Measurements from ENCODE around the gene FAM78A.

The FAM78A gene

DNA sequence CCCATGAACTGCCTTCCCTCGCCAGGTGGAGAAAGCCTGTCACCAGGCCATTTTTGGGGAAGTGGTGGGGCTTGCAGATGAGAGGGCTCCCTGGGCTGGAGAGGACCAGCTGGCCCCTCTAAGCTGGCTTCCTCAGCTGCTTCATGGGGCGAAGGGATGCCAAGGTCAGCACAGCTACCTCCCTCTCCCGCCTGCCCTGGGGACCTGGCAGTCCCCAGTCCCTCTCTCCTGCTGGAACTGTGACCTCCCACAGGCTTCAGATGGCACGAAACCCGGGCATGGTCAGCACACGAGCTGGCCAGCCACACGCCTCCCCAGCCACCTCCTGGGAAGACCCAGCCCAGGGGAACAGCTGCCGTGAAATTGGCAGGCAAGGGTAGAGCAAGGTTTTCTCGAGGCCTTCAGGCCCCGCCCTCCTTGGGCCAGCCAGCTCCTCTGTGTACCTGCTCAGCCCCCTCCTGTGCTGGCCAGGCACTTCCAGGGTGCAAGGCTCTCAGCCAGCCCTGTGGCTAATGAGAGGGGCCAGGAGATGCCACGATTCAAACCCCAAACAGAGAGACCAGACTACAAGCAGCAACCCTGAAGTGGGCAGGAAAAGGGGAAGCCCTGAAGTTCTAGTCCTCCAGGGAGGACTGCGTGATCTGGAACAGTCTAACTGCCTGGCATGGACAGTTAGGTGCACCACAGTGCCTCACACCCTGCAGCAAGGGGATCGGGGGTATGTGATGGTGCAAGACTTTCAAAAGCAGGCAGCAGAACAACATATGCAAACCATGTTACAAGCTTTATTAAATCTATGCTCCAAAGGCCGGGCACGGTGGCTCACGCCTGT, 26.1 kb upstream of the FAM78A start:
- DNase-seq = peak; percentile 45

DNA sequence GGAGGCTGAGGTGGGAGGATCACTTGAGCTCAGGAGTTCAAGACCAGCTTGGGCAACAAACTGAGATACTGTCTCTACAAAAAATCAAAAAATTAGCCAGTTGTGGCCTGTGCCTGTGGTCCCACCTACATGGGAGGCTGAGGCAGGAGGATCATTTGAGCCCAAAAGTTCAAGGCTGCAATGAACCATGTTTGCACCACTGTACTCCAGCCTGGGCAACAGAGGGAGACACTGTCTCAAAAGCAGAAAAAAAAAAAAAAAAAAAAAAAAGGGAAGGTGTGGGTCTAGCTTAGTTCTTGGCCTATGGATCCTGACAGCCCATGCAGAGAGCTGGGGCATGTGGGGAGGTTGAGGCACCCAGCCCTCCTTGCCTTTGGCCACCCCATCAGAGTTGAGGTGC, 24.1 kb upstream of the FAM78A start:
- no peak for DNase-seq

DNA sequence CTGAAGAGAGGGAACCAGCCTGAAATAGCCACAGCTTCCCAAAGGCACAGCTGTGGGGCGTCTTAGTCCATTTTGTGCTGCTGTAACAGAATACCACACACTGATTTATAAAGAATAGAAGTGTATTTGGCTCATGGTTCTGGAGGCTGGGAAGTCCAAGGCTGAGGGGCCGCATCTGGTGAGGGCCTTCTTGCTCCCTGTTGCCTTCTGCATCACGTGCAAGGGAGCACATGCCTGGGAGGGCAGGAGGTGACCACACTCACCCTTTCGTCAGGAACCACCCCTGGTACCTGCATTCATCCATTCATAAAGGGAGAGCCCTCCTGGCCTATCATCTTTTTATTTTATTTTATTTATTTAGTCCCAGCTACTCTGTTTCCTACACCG, 23.6 kb upstream of the FAM78A start:
- DNase-seq = no peak

DNA sequence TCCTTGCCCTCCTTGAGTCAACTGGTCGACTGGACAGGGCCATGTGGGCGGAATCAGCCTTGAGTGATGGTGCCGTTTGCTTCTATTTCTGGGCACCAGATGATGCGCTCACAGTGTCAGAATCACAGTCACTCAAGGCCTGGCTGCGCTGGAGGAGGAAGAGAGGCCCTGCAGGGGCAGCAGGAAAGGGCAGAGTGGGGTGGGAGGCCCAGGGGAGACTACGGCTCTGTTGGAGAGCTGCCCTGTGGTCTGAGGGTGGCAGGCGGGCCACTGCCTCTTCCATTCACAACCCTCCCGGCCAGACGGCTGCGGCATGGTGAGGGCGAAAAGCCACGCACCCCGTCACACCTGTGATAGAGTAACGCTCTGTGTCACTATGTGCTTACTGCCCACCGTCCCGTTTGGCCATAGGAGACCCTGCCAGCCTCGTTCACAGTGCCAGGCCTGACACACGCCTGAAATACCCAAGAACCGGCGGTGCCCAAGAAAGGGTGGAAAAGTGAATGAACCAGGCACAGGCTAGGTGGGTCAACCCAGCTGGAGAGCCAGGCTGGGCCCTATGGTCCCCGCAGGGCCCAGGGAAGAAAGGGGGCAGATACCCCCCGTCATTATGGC, 23.1 kb upstream of the FAM78A start:
- no peak for DNase-seq

DNA sequence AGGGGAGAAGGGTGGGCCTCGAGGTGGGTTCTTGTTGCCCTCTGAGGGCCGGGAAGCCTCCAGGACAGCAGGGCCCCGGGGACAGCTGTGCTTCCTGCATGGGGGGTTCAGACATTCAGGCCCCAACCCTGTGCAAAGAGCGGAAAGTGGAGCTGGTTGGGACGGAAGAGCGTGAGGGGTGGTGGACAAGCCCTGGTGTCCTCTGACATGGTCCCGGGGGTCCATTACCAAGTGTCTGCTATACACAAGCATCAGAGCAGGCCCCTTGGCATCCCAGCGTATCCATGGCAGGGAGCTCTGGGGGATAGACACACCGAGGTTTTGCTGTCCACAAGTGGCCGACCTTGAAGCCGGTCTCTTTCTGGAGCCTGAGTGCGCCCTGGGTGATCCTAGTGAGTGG, 22.5 kb upstream of the FAM78A start:
- no peak for DNase-seq

DNA sequence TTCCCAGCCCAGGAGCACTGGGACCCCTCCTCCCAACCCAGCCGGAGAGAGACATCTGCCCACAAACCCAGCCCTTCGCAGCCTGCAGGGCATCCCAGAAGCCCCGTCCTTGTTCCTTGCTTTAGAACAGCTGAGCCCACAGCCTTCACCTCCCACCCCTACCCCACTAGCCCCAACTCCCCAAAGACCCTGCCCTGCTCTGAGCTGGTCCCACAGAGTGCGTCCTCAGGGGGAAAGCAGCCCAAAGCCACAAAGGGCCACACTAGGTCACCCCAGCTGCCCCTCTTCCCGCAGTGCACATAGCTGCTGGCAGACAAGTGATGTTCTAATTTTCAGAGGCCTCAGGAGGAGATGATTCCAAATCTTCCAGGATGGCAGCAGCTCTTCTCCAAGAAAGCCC, 22.0 kb upstream of the FAM78A start:
- DNase-seq = no peak

DNA sequence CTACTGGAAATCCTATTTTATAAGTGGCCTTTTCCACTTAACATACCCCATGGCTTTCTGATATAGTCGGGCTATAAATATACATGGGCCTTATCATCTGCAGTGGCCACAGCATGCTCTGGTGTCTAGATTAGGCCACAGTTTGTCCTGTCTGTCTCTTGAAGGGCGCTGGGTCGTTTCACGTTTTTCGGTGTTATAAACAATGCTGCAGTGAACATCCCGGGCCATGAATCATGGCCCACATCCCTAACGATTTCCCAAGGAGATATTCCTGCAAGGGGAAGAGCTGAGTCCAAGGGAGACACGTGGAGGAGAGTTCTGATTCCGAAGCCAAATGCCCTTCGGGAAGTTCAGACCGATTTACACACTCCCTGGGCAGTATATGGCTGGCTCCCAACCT, 21.6 kb upstream of the FAM78A start:
- no peak for DNase-seq

DNA sequence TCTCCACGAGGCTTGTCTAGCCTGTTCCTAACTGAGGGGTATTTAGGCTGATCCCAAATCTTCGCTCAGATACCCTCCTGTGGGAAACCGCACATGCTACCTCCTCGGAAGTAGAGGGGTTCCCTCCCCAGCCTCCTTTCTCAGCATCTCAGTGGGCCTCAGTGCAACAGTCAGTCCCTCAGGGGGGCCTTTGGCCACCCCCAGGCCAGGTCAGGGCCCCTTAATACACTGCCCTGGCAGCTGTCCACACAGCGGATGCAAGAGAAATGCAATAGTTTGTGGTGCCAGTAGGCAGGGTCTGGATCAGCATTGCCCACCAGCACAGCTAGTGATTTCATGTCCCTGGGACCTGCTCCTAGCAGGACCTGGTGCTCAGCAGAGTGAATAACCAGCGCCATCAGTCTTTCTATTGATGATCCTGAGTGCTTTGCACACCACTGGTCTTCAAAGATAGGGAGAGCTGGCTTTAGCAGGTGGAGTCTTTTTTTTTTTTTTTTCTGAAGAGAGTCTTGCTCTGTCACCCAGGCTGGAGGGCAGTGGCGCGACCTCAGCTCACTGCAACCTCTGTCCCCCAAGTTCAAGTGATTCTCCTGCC, 20.7 kb upstream of the FAM78A start:
- DNase-seq = no peak

DNA sequence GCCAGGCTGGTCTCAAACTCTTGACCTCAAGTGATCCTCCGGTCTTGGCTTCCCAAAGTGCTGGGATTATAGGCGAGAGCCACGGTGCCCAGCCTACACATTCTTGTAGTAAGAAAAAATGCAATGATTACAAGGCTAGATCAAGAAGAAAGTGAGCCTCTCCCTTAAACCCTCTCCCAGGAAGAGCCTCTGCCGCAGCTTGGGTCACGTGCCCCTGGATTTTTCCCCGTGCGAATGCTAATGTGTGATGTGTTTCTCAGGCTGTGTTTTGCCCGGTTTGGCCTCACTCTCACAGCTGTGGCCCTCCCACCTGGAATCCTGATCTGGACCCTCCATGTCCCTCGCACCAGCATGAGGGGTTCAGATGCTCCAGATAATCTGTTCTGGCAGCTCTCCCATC, 20.1 kb upstream of the FAM78A start:
- DNase-seq = no peak

DNA sequence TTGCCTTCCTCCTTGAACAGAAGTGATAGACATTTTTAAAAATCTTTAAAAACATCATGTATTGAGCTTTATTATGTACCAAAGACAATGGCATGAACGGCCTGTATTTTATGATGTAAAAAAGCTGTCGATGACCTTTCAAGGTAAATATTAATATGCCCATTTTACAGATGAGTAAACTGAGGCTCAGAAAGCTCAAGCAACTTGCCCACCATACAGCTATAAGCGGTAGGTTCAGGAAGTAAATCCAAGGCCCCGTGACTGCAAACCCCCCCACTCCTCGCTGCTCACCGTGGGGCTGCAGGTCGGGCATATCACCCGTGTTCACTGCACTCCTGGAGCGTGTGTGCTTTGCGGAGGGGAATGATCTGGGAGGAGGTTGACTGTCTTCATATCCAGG, 16.6 kb upstream of the FAM78A start:
- no peak for DNase-seq

DNA sequence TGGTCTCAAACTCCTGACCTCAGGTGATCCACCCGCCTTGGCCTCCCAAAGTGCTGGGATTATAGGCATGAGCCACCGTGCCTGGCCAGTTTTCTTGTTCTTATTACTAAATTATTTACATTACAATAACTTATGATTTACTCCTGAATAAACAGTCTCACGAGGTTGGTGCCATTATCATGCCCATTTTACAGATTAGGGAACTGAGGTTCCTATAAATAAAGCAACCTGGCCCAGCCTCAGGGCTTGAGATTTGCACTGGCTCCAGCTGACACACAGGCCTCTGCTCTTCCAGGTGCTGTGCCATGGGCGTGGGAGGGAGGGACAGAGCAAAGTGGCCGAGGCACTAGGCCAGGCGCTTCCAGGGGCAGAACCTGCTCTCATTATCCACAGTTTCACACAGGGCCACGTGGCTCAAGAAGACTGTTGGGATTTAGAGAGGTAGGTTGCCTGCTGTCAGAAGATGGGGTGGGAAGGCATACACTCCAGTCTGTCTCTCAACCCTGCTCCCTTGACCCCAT, 15.5 kb upstream of the FAM78A start:
- no peak for DNase-seq

DNA sequence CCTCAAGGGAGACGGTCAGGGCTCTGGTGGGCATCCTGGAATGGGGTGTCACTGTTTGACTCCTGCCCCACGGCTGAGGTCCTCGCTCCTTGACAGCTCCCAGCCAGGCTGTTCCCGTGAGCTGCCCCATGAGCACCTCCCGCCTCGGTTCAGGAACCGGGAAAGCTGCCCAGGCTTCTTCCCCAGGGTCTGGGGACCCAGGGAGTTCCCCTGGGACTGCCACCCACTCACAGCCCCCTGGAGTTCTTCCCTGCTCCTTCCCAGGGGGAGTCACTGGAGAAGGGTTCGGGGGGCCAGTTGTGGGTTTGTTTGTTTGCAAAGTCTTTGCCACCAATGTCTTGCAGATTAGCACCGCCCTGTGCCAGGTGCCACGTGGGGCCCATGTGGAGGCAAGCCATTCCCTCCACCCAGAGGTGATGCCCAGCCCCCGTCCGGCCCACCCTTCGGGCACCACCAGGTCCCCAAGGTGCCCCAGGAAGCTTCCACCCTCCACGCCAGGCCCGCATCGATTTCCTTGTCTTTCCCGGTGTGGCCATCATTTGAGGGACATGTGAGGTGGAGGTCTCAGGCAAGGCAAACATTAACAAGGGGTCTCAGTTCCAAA, 14.6 kb upstream of the FAM78A start:
- DNase-seq = no peak

DNA sequence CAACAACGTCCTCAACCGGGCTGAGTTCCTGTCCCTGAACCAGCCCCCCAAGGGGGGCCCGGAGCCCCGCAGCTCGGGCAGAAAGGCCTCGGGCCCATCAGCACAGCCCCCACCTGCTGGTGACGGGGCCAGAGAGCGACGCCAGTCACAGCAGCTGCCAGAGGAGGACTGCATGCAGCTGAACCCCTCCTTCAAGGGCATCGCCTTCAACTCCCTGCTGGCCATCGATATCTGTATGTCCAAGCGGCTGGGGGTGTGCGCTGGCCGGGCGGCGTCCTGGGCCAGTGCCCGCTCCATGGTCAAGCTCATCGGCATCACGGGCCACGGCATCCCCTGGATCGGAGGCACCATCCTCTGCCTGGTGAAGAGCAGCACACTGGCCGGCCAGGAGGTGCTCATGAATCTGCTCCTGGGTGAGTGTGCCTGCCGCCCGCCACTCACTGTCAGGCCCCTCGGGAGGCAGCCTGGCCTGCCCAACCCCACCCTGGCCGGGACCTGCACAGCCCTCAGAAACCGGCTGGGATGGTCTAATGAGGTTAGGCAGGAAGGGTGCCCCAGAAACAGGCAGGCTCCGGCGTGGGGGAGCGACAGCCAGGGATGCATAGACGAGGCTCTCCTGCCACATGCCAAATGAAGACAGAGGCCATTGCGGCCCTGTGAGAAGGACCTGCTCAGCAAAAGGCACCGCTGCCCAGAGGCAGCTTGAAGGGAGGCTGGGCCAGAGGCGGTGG, 13.9 kb upstream of the FAM78A start:
- no peak for DNase-seq

DNA sequence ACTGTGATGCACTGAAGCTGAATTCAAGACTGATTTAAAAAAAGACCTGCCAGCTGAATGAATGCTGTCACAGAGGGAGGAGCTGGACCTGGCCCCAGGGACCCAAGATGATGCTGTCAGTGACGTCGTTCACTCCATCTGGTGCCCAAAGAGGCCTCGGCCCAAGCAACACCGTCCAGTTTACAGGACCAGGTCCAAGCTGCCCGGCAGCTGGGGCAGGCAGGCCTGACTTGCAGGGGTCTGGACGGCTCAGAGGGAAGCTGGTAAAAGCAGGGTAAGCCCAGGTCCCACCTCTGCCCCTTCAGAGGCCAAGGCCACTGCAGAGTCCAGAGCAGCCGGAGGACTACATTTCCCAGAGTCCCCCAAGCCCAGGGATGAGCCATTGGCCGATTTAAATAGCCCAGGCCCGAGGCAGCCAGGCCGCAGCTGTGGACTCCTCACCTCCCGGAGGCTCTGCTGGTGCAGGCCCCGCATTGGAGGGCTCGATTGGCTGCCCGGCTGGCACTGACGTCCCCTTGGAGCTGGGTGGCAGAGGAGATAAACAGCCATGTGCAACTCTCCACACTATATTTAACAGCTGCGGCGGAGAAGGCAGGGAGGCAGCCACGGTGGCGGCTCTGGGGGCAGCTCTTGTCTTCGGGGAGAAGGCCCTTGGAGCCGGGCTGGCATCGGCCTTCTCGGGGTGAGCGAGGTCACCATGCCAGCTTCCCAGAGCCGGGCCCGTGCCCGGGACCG, 13.2 kb upstream of the FAM78A start, which contains the start of gene PLPP7:
Gene PLPP7 (plus strand): TSS at position 423 of the 735 bp plus-strand sequence. CDS start 275 bp downstream, at position 698.
- DNase-seq = no peak

DNA sequence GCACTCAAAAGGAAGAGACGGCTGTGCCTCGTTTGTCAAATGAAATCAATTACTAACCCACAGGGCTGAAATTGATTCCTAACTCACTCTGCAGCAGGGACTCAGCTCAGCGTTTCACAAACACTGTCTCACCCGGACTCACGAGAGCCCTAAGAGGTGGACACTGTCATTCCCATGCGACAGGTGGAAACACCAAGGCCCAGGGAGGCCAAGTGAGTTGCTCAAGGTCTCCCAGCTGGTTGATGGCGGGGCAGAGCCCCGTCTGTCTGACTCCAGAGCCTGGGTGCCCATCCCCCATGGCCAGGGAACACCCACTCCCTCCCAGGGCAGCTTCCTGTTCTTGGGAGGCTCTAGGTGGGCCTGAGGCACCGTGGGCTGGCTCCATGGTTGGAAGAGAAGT, 11.9 kb upstream of the FAM78A start:
- no peak for DNase-seq

DNA sequence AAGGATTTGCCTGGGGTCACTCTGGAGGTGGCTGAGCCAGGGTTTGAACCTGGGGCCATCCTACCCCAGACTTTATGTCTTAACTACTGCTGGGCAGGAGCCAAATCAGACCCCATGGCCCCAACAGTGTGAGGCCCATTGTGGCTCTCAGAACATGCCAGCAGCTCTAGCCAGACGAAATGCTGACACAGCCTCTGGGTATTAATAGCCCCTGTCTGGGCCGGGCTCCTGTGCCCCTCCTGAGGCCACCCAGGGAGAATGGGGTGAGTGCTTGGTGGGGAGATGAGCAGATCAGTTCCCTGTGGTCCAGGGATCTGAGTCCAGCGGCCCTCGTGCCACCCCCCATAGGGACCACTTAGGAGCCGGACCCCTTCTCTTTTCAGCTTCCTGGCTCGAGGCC, 11.0 kb upstream of the FAM78A start:
- peak; percentile 61 for DNase-seq

DNA sequence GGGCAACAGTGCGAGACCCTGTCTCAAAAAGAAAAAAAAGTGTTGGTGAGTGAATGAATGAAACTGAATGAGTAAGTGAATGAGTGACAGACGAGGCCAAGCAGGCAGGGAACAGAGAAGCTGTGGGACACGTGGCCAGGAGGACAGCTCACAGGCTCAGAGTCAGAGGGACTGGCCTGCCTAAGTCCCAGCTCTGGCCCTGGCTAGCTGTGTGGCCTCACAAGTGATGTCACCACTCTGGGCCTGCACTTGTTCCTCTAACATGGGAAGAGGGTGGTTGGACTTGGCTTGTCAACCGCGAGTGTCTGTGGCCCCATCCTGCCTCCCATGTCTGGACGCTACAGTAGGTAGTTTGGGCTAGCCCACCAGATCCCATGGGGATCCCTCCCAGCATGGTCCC, 8.5 kb upstream of the FAM78A start:
- no peak for DNase-seq

DNA sequence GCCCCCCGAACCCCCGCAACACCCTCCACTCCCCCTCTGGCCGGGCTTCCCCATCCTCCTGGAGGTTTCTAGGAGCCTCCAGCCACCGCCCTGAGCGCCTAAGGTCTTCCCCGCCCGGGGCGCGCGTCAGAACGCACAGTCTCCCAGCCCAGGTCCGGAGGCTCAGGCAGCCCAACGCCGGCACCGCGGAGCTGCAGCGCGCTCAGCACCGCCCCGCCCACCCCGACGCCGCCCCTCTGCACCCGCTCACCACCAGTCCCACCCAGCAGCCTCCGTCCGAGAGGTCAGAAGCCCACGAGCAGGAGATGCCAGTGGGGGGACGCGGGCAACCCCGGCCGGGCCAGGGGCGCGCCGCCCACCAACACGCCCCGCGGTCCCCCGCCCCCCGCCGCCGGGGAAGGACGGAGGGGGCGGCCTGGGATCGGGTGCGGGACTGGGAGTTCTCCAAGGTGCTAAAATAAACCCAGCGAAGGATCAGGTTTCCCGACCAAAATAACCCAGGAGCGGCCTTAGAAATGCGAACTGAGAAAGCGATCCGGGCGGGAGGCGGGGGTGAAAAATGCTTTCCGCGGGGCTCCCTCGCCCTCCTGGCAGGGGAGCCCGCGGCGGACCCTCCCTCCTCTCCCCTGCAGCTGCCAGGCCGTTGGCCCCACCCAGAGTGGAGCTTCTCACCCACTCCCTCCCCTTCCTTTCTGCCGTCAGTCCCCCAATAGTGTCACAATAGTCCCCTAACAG, 6.5 kb upstream of the FAM78A start:
- no peak for DNase-seq

DNA sequence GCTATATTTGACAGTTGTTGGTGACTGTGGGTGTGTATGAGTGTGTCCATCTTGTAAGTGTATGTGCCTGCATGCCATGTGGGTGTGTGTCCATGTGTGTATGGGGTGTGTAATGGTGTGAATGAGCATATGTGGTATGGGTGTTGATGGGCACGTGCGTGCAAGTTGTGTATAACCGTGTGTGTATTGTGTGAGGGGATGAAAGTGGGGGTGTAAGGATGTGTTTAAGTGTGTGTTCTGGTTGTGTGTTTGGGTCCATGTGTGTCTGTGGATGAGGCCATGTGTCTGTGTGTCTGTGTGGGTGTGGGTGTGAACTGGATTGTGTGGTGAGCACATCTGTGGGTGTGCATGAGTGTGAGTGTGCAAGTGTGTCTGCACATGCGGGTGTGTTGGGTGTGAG, 5.9 kb upstream of the FAM78A start:
- DNase-seq = no peak

DNA sequence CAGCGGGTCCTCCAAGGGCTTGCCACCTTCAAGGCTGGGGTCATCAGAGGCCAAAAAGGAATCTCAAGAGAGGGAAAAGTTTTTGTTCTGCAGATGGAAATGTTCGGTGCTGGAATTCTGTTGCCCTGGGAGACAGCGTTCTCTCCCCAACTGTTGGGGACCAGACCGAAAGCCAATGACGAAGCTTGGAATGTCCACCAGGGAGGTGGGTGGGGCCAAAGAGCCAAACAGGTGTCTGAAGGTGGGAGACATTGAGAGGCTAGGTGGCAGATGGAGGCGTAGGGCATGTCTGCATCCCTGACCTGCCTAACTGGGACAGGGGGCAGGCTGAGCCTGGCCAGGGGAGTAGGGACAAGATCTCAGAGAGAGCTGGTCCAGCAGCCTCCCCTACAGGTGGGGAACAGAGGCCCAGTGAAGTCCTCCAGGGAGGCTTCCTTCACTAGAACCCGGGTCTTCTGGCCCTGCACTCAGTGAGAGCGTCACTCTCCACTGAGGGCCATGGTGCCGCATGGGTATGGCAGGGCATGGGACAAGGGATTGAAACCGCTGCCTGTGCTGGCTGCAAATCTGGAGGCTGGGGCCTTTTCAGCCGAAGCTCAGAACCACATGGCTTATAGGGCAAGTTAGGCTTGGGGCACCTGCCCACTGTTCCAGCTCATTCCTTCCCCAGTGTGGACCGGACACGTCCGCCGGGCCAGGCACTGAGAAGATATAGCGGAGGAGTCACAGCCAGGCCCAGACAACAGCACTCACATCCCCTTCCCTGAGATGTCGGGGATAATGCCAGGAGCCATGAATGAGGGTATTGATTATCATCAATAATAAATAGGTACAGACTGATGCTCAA, 5.0 kb upstream of the FAM78A start:
- DNase-seq = no peak

DNA sequence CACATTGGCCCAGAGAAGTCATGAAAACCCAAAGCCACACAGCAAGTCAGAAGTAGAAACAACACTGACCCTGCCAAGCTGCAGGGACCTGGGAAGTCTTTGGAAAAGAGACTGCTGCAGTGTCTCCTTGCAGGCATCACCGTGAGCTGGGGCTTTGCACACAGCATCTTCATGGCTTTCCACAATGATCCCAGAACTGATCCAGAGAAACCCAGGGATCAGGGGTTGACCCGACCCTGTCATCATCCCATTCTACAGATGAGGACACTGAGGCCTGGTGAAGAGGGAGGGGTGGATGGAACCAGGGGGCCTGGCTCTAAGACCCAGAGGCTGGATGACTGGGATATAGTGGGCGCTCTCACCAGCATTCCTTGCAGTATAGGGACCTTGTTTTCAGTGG, 4.3 kb upstream of the FAM78A start:
- no peak for DNase-seq
